Measurements from ENCODE around the gene TMEM92.
"Not testable (repeated sequence)": the region's sequence is repeated elsewhere in the genome, so short reads cannot be mapped to it uniquely, and the experiment has no call there.

TMEM92 gene

DNA sequence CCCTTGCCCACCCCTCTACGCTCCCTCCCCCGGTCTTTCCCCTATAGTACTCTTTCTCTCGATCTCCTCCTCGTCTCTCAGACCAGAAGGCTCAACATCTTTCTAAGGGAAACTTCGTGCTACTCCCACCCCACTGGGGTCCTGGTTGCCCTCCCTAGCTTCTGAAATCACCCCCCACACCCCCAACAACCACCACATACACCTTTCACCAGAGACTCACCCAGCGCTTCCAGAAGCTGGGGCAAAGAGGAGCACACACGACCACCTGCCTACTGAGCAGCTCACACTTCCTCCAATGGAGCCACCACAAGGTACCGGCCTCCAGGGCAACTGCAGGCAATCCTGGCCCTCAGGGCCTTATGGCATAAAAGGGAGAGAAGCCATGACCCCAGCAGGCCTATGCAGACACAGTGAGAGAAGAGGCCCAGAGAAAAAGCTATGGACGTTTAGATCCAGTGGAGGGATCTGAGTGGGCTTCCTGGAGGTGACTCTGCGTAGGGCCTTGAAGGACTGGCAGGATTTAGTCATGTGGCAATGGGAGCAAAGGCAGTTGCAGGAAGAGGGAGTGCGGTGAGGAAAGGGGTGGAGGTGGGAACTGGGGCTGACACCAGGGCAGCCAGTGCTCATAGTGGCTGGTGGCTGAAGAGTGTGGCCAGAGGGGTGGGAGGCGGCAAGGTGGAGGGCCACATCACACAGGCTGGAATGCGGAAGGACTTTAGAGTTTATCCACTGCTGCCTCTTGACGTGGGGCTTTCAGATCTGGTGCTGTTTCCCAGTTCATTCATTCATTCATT is 12.1 kb upstream of the TMEM92 start:
- no peak for DNase-seq

DNA sequence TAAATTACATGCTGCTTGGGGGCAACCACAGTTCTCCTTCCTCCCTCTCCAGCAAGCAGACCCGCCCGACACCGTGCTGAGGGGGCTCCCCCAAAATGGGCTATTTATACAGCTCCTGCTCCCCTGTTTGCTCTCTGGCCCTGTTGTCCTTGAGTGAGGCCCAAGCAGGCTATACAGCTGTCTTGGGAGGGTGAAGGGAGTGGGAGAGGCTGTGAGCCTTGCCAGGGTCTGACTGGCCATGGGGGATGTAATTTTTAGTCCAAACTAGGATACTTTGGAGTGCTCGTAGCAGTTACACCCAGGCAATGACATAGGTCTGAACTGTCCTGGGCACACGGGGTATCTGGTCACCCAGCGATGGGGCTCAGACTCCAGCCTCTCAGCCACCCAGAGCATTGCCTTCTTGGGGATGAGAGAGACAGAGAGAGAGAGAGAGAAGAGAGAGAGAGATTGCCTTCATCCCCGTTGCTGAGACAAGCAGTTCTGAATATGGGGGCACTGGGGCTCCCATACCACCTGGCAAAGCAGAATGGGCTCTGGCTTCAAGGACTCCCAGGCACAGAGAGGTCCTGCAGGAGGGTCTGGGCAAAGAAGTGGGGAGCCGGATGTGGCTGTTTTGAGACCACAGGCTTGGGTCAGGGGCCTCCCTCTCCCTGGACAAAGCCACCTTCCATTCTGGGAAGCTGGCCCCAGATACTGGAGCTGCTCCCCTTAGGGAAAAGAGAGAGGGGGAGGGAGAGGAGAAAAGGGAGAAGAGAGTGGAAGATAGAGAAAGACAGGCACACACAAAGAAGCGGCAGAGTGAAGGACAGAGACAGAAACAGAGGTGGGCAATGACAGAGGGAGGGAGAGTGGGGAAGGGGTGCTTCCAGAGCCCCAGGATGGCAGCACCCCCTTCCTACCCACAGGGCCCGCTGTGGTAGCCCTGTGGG is 10.7 kb upstream of the TMEM92 start:
- no peak for DNase-seq

DNA sequence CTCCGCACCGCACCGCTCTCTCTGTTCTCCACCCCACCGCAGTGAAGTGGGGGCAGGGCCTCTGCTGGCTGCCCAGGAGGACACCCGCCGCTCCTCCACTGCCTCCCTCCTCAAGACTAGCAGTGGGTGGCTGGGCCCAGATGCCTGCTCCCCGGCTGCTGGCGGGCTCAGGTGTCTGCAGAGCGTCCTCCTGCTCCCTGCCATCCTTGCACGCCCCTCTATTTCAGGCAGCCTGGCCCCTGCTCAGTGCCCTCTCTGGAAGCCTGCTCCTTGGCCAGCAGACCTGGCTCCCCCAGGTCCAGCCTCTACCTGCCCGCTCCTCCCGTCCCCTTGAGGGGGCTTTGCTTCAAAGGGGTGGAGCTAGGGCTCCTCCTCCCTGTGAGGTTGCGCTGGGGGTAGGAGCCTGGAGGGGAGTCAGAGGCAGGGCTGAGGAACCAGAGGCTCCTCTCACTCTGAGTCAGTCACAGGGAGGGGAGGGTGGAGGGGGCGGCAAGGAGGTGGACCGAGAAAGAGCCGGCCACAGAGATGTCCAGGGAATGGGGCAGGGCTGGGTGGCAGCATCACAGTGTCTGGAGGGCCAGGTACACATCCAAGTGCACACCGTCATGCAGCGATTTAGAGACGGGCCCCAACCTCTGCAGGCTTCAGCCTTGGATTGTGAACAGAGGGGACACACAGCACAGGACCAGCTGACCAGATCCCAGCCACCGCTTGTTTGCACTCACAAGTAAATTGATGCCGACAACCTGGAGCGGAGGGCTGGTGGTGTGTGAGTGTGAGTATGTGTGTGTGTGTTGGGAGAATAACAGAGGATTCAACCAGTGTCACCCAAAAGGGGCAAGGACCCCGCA is 9.8 kb upstream of the TMEM92 start:
- DNase-seq, result no peak

DNA sequence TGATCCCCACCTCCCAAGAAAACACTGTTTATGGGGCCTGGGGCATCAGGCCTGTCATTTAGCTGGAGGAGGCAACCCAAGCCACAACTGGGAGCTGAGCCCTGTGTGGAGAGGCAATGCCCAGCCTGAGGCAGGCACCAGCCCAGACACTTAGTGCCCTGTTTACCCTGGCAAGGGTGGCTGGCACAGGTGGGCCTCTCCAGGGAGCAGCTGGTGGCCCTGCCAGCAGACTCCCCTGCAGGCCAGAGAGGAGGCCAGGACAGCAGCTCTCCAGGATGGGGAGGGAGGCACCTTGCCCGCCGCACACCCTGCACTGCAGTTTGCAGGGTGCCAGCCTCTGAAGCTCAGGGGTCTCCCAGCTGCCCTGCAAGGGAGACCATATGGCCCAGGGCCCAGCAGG is 9.1 kb upstream of the TMEM92 start:
- DNase-seq, result no peak

DNA sequence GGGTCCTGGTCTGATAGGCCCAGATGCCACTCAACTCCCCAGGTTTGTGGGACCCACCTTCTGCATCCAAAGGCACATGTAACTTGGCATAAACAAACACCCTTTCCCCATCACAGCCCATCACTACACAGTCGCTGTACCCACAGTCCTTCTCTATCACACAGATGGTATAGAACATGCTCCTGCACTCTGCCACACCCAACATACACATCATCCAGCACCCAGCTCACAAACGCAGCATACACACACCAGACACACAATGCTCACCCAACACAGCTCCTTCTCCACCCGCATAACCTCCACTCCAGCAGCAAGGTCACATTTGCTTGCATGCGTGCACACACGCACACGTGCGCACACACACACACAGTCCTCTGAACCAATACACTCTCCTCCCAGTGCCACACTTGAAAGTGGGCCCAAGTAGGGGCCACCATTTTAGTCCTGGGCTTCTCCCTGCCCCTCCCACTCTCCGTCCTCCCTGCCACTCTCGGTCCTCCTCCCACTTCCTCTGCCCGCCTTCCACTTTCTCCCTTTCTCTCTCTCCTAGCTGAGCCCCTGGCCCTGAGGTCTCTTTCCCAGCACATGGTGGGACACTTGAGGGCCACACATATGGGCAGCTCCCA is 8.5 kb upstream of the TMEM92 start:
- no peak for DNase-seq

DNA sequence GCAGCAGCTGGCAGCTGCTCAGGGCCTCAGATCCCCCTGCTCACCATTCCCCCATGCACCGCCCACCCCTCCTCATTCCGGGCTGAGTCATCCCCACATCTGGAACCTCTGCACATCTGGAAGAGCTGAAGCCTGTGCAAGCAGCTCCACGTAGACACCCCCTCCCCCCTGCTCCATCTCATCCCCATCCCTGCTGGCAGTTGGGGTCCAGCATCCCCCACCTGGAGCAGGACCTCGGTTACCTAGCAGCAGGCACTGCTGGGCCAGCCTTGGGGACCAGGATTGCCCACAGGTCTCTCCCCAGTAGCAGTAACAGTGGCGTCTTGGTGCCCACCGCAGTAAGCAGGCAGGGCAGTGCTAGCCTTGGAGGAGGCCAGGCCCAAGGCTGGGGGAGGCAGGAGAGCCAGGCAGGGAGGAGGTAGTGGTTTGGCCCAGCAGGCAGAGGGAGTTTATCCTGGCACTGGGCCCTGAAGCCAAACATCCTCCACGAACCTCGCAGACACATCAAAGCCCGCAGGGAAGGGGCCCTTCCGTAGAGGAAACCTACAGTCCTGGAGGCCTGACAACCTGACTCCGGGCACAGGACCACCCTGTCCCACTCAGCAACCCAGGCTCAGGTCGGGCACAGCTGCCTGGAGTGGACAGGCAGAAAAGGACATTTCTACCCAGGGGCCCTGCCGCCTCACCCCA is 7.7 kb upstream of the TMEM92 start:
- DNase-seq, result no peak

DNA sequence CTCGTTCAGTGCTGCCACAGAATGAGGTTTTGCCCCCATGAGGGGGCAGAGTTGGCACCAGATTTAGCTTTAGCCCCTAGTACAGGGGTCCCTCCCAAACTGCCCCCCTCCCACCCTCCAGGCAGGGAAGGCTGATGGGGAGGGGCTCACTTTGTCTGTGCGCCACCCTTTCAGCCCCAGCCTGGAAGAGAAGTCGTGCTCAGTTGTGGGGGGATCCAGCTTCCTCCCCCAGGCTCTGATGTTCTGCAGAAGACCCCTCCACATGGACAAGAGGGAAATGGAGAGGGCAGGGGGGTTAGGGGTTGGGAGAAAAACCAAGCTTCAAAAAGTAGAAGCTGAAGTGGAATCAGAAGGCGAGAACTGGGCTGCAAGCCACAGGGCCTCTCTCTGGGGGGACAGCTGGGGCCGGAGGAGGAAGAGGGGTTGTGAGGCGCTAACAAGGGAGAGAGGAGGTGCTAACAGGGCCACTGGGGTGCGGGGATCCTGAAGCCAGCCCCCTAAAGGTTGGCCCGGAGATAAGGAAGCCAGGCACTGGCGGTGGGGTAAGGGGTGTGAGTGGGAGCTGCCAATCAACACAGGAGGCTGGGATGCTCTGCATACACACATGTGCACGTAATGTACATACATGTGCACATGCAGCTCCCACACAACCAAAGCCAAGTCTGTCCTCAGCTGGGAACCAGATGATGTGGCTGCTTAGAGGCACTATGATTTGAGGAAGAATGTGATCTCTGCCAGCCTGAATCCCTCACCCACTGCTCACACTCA is 7.0 kb upstream of the TMEM92 start:
- no peak for DNase-seq

DNA sequence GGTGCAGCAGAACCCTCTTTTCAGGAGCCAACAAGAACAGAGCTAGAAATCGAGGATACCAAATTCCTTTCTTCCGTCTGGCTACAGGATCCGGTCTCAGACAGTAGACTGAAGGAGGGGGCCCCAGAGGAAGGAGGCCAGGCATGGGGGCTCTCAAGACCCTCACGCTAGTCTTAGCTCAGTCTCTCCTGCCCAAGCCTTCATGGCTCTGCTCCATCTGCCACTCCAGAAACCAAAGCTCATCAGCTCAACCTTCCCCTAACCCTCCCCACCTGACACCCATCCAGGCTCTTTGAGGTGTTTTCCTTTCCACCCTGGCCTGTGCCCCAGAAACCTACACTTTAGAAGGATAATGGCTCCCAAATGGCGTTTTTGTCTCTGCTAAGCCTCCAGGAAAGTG is 6.2 kb upstream of the TMEM92 start:
- no peak for DNase-seq

DNA sequence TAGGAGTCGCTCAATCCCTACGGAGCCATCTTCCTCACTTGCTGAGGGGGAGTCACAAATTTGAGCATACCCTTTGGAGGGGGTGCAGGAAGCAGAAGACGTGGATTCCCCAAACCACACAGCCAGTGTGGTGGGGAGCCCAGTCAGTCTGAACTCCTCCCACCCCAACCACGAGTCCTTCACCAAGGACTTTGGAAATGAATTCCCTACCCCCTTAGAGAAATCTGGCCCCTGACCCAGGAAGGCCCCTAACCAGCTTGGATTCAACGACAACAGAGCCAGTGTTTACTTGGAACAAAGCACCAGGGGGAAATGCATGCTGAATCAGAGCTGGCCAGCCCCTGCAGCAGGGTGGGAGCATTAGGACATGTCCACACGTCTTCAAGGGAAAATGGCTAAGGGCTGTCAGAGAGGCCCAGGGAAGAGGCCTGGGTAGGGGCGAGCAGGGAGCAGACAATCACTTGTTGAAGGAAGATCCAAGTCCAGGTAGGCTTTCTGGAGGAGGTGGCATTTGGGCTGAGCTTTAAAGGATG is 5.5 kb upstream of the TMEM92 start:
- no peak for DNase-seq

DNA sequence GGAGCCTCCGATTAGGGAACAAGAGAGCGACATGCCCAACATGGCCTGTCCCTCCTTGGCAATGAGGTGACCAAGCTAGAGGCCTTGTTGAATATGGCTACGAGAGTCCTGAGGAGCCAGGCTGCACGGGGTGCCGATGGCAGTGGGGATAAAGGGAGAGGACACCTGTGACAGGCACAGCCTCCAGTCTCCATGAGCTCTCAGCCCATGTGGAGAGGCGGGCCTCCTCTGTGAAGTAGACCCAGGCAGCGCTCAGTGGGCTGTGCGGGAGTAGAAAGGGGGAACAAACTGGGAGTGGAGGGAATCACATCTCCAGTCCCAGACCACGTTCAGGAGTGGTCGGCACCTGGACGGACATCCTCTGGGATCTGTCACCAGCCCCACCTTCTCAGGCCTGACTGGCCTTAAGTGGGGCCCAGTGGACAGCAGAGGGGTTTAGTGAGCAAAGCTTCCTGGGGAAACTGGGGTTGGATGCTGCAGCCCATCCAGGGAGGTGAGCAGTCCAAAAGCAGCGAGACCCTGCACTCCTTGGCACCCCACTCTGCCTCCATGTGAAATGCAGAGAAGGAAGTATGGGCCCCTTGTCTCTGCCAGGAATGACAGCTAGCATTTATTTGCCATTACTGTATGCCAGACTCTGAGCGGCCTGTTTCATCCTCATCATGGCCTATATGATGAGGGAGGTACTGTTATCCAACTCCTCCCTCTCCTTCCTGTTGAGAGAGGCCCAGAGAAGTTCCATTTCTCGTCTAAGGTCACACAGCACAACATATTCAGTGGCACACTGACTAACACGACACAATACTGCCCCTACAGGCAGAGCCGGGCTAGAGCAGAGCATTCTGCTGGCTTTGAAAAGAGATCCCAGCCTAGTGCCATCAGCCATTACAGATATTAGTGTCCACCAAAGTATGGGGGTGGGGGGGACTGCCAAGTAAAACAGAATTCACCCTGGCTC is 4.5 kb upstream of the TMEM92 start:
- DNase-seq, result peak; percentile 63

DNA sequence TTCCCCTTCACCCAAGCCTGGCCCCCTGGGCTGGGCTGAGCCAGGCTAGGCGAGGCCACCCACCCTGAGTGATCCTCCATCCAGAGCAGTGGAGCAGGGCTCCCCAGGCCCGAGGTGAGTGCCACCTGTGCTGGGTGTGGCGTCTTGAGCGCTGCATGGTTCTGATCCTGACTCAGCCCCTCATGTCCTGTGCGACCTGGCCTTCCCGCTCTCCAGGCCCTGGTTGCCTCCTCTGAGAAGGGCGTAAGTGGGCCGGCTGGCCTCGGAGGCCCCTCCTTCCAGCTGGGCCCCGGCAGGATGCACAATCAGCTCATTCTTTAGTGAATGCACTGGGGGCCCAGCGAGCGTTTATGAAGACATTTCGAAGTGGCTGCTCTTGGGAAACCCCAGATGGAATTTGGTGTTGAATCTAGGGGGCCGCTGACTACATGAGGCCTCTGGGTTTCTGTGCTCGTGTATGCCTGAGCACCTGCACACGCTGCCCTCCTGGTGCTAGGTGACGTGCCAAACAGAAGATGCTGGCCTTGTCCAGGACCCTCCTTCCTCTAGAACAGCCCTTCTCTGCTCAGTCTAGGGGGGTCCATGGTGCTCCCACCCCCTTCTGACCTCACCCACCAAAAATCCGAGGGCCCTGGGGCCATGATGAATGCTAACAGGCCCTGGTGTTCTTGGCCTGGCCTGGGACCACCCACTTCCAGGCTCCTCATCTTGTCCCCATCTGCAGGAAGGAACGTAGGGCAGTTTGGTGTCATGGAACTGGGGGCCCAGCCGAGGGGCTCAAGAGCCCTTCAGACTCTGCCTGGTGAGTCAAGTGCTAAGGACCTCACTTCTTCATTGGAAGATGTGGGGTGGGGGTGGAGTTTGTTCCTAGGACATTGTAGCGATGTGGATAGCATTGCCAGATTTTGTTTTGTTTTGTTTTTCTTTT is 3.6 kb upstream of the TMEM92 start:
- DNase-seq, result no peak

DNA sequence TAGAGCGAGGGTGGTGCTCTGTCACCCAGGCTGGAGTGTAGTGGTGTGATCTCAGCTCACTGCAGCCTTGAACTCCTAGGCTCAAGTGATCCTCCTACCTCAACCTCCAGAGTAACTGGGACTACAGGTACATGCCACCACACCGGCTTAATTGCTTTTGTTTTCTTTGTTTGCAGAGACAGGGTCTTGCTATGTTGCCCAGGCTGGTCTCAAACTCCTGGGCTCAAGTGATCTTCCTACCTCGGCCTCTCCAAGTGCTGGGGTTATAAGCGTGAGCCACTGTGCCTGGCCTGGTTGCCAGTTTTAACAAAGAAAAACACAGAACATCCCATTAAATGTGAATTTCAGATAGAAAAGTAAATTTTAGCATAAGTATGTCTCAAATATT is 2.9 kb upstream of the TMEM92 start:
- not testable (repeated sequence) for DNase-seq

DNA sequence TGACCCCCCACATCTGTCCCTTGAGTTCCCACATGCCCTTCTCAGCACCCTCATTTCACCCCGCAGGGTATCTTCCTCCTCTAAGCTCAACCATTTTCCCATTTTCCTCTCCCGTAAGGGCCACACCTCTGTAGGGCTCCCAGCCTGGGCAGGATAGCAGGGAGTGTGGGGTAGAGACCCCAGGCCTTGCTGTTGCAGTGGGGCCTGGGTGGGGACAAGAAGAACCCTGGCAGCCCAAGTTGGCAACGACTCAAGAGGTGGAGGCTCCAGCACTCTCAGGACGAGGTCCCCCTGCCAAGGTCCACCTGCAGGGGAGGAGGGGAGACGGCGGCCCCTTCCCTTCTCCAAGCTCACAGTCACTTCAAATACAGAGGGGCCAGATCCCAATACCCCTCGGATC is 2.0 kb upstream of the TMEM92 start:
- DNase-seq, result no peak

DNA sequence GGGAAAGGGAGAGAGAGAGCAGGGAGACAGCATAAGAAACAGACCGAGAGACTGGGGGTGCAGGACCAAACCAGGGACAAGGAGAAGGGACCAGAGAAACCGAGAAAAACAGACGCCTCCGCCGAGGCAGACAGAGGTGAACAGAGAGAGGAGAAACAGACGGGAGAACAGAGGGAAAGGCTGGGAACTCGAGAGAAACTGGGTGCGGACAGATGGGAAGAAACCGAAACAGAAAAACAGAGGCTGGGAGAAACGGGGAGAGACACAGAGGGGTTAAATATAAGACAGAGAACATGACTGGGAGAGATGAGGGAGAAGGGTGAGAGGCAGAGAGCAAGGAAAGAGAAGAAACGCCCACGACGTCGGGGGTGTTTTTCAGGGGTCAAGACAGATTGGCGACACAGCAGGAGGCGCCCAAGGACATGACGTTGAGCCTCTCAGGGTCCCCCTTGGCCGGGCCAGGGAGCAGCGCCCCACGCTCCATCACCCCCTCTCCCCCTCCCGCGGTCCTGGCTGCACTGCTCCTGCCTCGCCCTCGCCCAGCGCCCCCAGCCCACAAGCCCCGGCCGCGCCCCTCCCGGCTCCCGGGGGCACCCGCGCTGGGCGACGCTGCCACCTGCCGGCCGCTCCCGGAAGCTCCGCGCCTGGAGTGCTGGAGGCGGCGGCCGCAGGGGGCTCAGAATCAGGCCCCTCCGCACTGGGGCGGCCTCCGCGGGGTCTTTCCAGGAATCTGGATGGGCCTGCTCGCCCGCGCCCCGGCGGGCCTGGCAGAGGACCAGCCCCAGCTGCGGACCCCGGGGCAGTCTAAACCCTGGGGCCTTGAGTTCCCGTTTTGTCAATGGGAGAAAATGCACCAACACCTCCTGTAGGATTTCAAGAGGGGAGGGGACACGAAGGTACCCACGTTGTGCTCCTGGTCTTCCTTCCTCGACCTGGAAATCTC is 1.3 kb upstream of the TMEM92 start:
- DNase-seq, result peak; percentile 20

DNA sequence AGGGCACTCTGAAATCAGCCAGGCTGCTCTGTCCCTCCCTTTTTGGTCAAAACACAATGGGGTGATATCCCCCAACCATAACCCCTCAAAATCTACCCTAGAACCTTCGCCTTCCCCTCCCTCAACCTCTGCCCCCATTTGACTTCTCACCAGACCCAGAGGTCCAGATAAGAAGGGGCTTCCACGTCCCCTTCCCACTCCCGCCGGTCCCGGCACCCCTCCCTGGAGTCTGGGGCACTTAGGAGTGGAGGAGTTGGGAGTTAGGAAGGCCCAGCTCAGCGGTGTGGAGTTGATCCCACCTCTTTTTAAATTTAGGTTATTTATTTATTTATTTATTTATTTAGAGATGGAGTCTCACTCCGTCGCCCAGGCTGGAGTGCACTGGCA is 619 bp upstream of the TMEM92 start:
- no peak for DNase-seq

DNA sequence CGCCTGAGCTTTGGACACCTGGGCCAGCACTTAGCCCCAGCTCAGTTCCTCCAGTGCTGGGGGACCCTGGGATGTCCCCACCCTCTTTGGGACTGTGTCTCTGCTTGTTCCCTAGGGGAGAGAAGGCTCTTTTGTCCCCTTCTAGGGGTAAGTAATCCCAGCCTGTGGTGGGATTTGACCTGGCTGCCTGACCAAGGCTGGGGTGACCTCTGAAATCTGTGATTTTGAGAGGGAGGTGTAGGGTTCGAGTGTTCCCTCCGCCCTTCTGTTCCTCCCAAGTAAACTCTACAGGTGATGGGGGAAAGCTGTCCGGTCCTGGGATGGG is 593 bp downstream of the TMEM92 start:
- no peak for DNase-seq

DNA sequence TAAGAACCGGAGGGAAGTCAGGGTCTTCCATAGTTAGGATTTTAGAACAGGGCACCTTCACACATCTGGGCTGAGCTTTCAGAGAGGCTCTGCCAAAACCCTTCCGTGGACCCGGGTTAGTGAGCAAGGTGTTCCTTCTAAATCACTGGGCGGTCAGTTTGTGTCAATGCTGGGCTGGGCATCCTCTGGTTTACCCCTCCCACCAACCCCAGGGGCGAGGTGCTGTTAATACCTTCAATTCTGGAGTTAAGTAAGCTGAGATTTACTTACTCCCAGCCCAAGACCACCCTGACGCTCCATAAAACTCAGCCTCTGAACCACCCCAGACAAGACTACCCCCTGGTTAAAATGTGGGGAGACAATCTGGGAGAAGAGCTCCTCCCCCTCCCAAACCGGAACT is 1.0 kb downstream of the TMEM92 start:
- no peak for DNase-seq
